Activated naive CD4-positive, alpha-beta T cell treated with anti-CD3 and anti-CD28 coated beads, Interleukin-2, amount 50 U/mL, for 24 hours (primary cell): ENCODE results near the gene KCTD2.
"Not testable (repeated sequence)": the region's sequence is repeated elsewhere in the genome, so short reads cannot be mapped to it uniquely, and the experiment has no call there.

Source experiments
- H3K27ac Mint-ChIP-seq: one replicate; pipeline ENCODE4 v1.8.0; 2021; ENCODE audit warnings: mild to moderate bottlenecking, mixed read lengths
- H3K27me3 Mint-ChIP-seq: one replicate; pipeline ENCODE4 v1.8.0; 2021; ENCODE audit warnings: mixed read lengths
- H3K36me3 Mint-ChIP-seq: one replicate; pipeline ENCODE4 v1.8.0; 2021; ENCODE audit warnings: mixed read lengths
- H3K4me1 Mint-ChIP-seq: one replicate; pipeline ENCODE4 v1.8.0; 2021; ENCODE audit warnings: mixed read lengths
- H3K4me3 Mint-ChIP-seq: one replicate; pipeline ENCODE4 v1.8.0; 2021; ENCODE audit warnings: mild to moderate bottlenecking, mixed read lengths
- H3K9me3 Mint-ChIP-seq: one replicate; pipeline ENCODE4 v1.8.0; 2021; ENCODE audit warnings: mixed read lengths

The KCTD2 gene

GRCh38 chr17:75046407-75047289, at the start of gene KCTD2, which contains the start of gene ATP5PD:
KCTD2 (plus strand) TSS chr17:75047225; CDS start chr17:75047251, 26 bp downstream.
ATP5PD (minus strand) TSS chr17:75046969; CDS start chr17:75042650, 4,319 bp downstream.
- H3K9me3 Mint-ChIP-seq: no peaks in the 10 kb centered on the region
- peak within 1 kb of the TSS; percentile 97 for H3K27ac Mint-ChIP-seq
- H3K27me3 Mint-ChIP-seq: no peaks in the 10 kb centered on the region
- peak within 1 kb of the TSS; percentile 98 for H3K4me3 Mint-ChIP-seq
- H3K4me1 Mint-ChIP-seq: peaks cover 51% of the 10 kb centered on the region
- H3K36me3 Mint-ChIP-seq: no peaks in the 10 kb centered on the region

- no peaks in the 10 kb centered on the region for H3K36me3 Mint-ChIP-seq
Measured at GRCh38 chr17:74998783-74999182, 48.2 kb upstream of the KCTD2 start.

GRCh38 chr17:74999523-74999922, 47.5 kb upstream of the KCTD2 start:
- Mint-ChIP-seq H3K27me3 (no peaks in the 10 kb centered on the region), H3K36me3 (no peaks in the 10 kb centered on the region)

More at GRCh38 chr17:74998783-74999182, 48.2 kb upstream of the KCTD2 start:
- H3K4me3 Mint-ChIP-seq: no peak overlapping the region
- no peaks in the 10 kb centered on the region for H3K27me3 Mint-ChIP-seq
- H3K9me3 Mint-ChIP-seq: no peaks in the 10 kb centered on the region
- H3K4me1 Mint-ChIP-seq: peaks cover 4% of the 10 kb centered on the region
- H3K27ac Mint-ChIP-seq: no peak overlapping the region

GRCh38 chr17:75001915-75002843, 44.8 kb upstream of the KCTD2 start:
- Mint-ChIP-seq H3K9me3 (no peaks in the 10 kb centered on the region), H3K36me3 (no peaks in the 10 kb centered on the region), H3K27me3 (no peaks in the 10 kb centered on the region), H3K4me3 (no peak overlapping the region), H3K4me1 (peaks cover 4% of the 10 kb centered on the region), H3K27ac (no peak overlapping the region)

More at GRCh38 chr17:74999523-74999922, 47.5 kb upstream of the KCTD2 start:
- no peak overlapping the region for H3K27ac Mint-ChIP-seq
- no peak overlapping the region for H3K4me3 Mint-ChIP-seq
- no peaks in the 10 kb centered on the region for H3K9me3 Mint-ChIP-seq
- H3K4me1 Mint-ChIP-seq: peaks cover 4% of the 10 kb centered on the region

GRCh38 chr17:75003070-75003956, 43.7 kb upstream of the KCTD2 start:
- Mint-ChIP-seq H3K27me3 (no peaks in the 10 kb centered on the region), H3K27ac (no peak overlapping the region), H3K9me3 (no peaks in the 10 kb centered on the region), H3K4me1 (peaks cover 4% of the 10 kb centered on the region), H3K4me3 (no peak overlapping the region), H3K36me3 (no peaks in the 10 kb centered on the region)

GRCh38 chr17:75003957-75004355, 43.1 kb upstream of the KCTD2 start:
- Mint-ChIP-seq H3K27me3 (no peaks in the 10 kb centered on the region), H3K4me3 (no peak overlapping the region), H3K9me3 (no peaks in the 10 kb centered on the region), H3K4me1 (peaks cover 4% of the 10 kb centered on the region), H3K27ac (no peak overlapping the region), H3K36me3 (no peaks in the 10 kb centered on the region)

GRCh38 chr17:75004371-75004770, 42.7 kb upstream of the KCTD2 start:
- no peak overlapping the region for H3K4me3 Mint-ChIP-seq
- no peak overlapping the region for H3K27ac Mint-ChIP-seq
- no peaks in the 10 kb centered on the region for H3K36me3 Mint-ChIP-seq
- no peaks in the 10 kb centered on the region for H3K27me3 Mint-ChIP-seq
- peaks cover 4% of the 10 kb centered on the region for H3K4me1 Mint-ChIP-seq
- H3K9me3 Mint-ChIP-seq: no peaks in the 10 kb centered on the region

- H3K4me1 Mint-ChIP-seq: peaks cover 4% of the 10 kb centered on the region
- no peaks in the 10 kb centered on the region for H3K36me3 Mint-ChIP-seq
- no peaks in the 10 kb centered on the region for H3K9me3 Mint-ChIP-seq
- H3K27me3 Mint-ChIP-seq: no peaks in the 10 kb centered on the region
- H3K27ac Mint-ChIP-seq: no peak overlapping the region
- H3K4me3 Mint-ChIP-seq: no peak overlapping the region
Measured at GRCh38 chr17:75005291-75005690, 41.7 kb upstream of the KCTD2 start.

- not testable (repeated sequence) for H3K27ac Mint-ChIP-seq, H3K4me1 Mint-ChIP-seq, H3K9me3 Mint-ChIP-seq, H3K27me3 Mint-ChIP-seq, H3K36me3 Mint-ChIP-seq, H3K4me3 Mint-ChIP-seq
Measured at GRCh38 chr17:75006084-75006483, 40.9 kb upstream of the KCTD2 start.

GRCh38 chr17:75006653-75007052, 40.4 kb upstream of the KCTD2 start:
- H3K4me3 Mint-ChIP-seq: no peak overlapping the region
- no peaks in the 10 kb centered on the region for H3K9me3 Mint-ChIP-seq

GRCh38 chr17:75008373-75008772, 38.7 kb upstream of the KCTD2 start:
- no peaks in the 10 kb centered on the region for H3K36me3 Mint-ChIP-seq

More at GRCh38 chr17:75006653-75007052, 40.4 kb upstream of the KCTD2 start:
- Mint-ChIP-seq H3K4me1 (peaks cover 11% of the 10 kb centered on the region), H3K36me3 (no peaks in the 10 kb centered on the region), H3K27ac (no peak overlapping the region), H3K27me3 (no peaks in the 10 kb centered on the region)

GRCh38 chr17:75009139-75009724, 37.8 kb upstream of the KCTD2 start:
- H3K27me3 Mint-ChIP-seq: no peaks in the 10 kb centered on the region
- no peak overlapping the region for H3K4me3 Mint-ChIP-seq
- H3K27ac Mint-ChIP-seq: no peak overlapping the region
- no peaks in the 10 kb centered on the region for H3K9me3 Mint-ChIP-seq
- peaks cover 23% of the 10 kb centered on the region for H3K4me1 Mint-ChIP-seq
- H3K36me3 Mint-ChIP-seq: peaks cover 3% of the 10 kb centered on the region

More at GRCh38 chr17:75008373-75008772, 38.7 kb upstream of the KCTD2 start:
- Mint-ChIP-seq H3K9me3 (no peaks in the 10 kb centered on the region), H3K27ac (no peak overlapping the region), H3K4me3 (no peak overlapping the region), H3K27me3 (no peaks in the 10 kb centered on the region), H3K4me1 (peaks cover 16% of the 10 kb centered on the region)

GRCh38 chr17:75010683-75011400, 36.2 kb upstream of the KCTD2 start:
- peaks cover 36% of the 10 kb centered on the region for H3K4me1 Mint-ChIP-seq
- H3K4me3 Mint-ChIP-seq: peak overlapping the region; percentile 49
- H3K27ac Mint-ChIP-seq: no peak overlapping the region
- peaks cover 3% of the 10 kb centered on the region for H3K36me3 Mint-ChIP-seq
- no peaks in the 10 kb centered on the region for H3K9me3 Mint-ChIP-seq
- H3K27me3 Mint-ChIP-seq: no peaks in the 10 kb centered on the region
